ENCODE measurements around the gene STX18.

DNA sequence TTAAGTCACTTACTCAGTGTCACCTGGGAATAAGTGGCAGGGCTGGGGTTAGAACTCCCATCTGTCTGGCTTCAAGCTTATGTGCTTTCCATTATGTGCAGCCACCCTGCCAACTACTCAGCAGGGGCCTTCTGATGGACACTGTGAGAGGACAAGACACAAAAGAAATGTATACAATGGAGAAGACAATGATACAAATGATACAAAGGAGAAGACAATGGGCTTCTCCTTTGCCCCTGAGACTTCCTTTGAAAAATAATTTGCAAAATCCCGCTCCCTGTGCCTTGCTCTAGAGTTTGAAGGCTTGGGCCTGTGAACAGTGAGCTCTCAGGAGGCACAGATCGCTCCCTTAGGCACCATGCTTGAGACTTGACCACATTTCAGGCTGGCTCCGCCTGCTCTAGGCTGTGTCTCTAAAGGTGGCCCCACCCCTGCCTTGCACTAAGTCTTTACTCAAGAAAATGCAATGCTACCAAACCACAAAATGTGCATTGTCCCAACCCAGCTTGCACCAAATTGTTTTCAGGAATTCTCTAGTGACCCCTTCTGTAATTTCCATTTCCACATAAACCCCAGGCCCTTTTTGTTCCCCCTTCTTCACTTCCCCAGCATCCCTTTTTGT, 27.1 kb upstream of the STX18 start:
- TF ChIP-seq POLR2AphosphoS5 (IDR thresholded peaks at IDR 0.05; ENCODE audit: low read depth, low read length), result no peak
- TF ChIP-seq POLR2A (IDR thresholded peaks at IDR 0.05; ENCODE audit: low read depth, low read length), result no peak
- TF ChIP-seq TAF1 (IDR thresholded peaks at IDR 0.05; ENCODE audit: low read depth, low read length), result no peak
- no peak for TF ChIP-seq POU2F2 (IDR thresholded peaks at IDR 0.05; ENCODE audit: low read depth, low read length)
- no peak for TF ChIP-seq PAX5 (IDR thresholded peaks at IDR 0.05; ENCODE audit: insufficient read depth, low read length, severe bottlenecking)
- TF ChIP-seq SPI1 (IDR thresholded peaks at IDR 0.05; ENCODE audit: low read depth, low read length), result no peak
